ENCODE data around the gene ALDH1L1.

Gene ALDH1L1

DNA sequence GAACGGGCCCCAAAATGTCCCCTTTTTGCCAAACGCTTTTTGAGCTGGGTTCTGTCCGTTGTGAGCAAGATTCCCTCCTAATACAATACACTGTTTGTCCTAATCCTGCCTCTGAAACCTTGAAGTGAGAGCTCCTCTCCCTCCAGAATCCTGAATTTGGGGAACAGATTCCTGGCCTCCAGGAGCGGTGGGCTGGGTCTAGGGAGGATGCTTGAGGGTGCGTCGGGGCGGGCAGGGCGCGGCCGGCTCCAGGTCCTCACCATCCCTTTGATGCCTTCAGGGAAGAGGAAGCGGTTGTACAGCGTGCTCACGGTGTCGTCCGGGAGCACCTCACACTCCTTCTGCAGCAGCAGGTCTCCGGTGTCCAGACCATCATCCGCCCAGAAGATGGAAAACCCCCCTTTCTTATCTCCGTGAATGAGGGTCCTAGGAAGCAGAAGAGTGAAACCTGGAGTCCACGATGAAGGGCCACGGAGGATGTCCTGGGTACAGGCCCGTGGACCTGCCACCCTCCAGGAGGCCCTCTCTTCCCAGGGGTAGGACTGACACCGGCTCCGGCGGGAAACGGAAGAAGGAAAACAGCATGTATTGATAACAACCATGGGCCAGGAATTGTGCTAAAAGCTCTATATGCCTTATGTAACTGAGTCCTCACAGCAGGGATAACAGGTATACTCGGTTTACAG is 23.2 kb downstream of the ALDH1L1 start:
- Histone ChIP-seq H3K27ac (ENCODE audit: low read length) (no peak overlapping the region), H3K9me2 (replicated peaks; ENCODE audit: insufficient read depth, low read length) (no peaks in the 10 kb centered on the region), H4K20me1 (ENCODE audit: insufficient read depth, low read length) (no peaks in the 10 kb centered on the region), H2AFZ (ENCODE audit: low read length) (0 out of 2 replicates have a peak overlapping the region, but pooled peaks have one; percentile 4), H3K4me3 (ENCODE audit: low read length) (no peak overlapping the region), H3K27me3 (replicated peaks; ENCODE audit: insufficient read depth, low read length) (no peaks in the 10 kb centered on the region), H3F3A (ENCODE audit: insufficient read depth, low read length) (no peaks in the 10 kb centered on the region), H3K79me2 (ENCODE audit: low read length) (no peaks in the 10 kb centered on the region), H3K4me1 (ENCODE audit: low read length) (no peaks in the 10 kb centered on the region), H3K9me3 (replicated peaks; ENCODE audit: insufficient read depth, low read length) (no peaks in the 10 kb centered on the region), H3K9ac (ENCODE audit: low read length) (no peak overlapping the region), H3K4me2 (ENCODE audit: low read depth, low read length) (no peak overlapping the region), H3K36me3 (replicated peaks; ENCODE audit: insufficient read depth, low read length) (no peaks in the 10 kb centered on the region)
- DNase-seq, result no peak
- TF ChIP-seq, protein P1, sequence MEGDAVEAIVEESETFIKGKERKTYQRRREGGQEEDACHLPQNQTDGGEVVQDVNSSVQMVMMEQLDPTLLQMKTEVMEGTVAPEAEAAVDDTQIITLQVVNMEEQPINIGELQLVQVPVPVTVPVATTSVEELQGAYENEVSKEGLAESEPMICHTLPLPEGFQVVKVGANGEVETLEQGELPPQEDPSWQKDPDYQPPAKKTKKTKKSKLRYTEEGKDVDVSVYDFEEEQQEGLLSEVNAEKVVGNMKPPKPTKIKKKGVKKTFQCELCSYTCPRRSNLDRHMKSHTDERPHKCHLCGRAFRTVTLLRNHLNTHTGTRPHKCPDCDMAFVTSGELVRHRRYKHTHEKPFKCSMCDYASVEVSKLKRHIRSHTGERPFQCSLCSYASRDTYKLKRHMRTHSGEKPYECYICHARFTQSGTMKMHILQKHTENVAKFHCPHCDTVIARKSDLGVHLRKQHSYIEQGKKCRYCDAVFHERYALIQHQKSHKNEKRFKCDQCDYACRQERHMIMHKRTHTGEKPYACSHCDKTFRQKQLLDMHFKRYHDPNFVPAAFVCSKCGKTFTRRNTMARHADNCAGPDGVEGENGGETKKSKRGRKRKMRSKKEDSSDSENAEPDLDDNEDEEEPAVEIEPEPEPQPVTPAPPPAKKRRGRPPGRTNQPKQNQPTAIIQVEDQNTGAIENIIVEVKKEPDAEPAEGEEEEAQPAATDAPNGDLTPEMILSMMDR (IDR thresholded peaks at IDR 0.05; ENCODE audit: low read length), result no peak
- no peak for TF ChIP-seq EZH2 (optimal IDR thresholded peaks at IDR 0.05; ENCODE audit: low read depth, low read length)
- TF ChIP-seq EZH2phosphoT487 (IDR thresholded peaks at IDR 0.05; ENCODE audit: low read length), result no peak

GRCh38 chr3:126156468-126156867 is 23.9 kb downstream of the ALDH1L1 start:
- no peaks in the 10 kb centered on the region for H3K79me2 ChIP-seq (ENCODE audit: low read length)
- H3K9me2 ChIP-seq (replicated peaks; ENCODE audit: insufficient read depth, low read length), result no peaks in the 10 kb centered on the region
- H3K36me3 ChIP-seq (replicated peaks; ENCODE audit: insufficient read depth, low read length), result no peaks in the 10 kb centered on the region
- no peak overlapping the region for H3K4me2 ChIP-seq (ENCODE audit: low read depth, low read length)
- peak overlapping the region; percentile 4; the same call in 1 of the 2 replicates for H2AFZ ChIP-seq (ENCODE audit: low read length)
- no peaks in the 10 kb centered on the region for H3F3A ChIP-seq (ENCODE audit: insufficient read depth, low read length)
- H3K9me3 ChIP-seq (replicated peaks; ENCODE audit: insufficient read depth, low read length), result no peaks in the 10 kb centered on the region
- H3K4me3 ChIP-seq (ENCODE audit: low read length), result no peak overlapping the region
- no peaks in the 10 kb centered on the region for H4K20me1 ChIP-seq (ENCODE audit: insufficient read depth, low read length)
- H3K27me3 ChIP-seq (replicated peaks; ENCODE audit: insufficient read depth, low read length), result no peaks in the 10 kb centered on the region
- no peak overlapping the region for H3K27ac ChIP-seq (ENCODE audit: low read length)
- DNase-seq, result peak; percentile 19
- no peaks in the 10 kb centered on the region for H3K4me1 ChIP-seq (ENCODE audit: low read length)
- TF ChIP-seq EZH2phosphoT487 (IDR thresholded peaks at IDR 0.05; ENCODE audit: low read length) (no peak), EZH2 (optimal IDR thresholded peaks at IDR 0.05; ENCODE audit: low read depth, low read length) (no peak)
- TF ChIP-seq, protein P1 (IDR thresholded peaks at IDR 0.05; ENCODE audit: low read length), result no peak
- no peak overlapping the region for H3K9ac ChIP-seq (ENCODE audit: low read length)

DNA sequence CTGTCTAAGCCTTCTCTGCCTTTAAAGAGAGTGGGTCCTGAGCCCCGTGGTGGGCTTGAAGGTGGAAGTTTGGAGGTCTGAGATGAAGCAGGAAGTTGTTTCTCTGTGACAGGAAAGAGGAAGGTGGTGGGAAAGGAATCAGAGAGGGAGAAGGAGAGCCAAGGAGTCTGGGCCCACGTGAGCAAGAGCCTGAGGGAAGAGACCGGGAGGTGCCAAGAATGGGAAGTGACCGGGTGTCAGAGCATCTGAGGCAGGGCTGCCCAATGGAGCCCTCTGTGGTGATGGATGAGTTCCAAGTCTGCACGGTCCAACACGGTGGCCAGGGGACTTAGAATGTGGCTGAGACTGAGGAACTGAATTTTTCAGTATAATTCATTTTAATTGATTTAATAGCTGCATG is 24.6 kb downstream of the ALDH1L1 start:
- Histone ChIP-seq H3F3A (ENCODE audit: insufficient read depth, low read length) (no peaks in the 10 kb centered on the region), H3K4me3 (ENCODE audit: low read length) (no peak overlapping the region), H3K36me3 (replicated peaks; ENCODE audit: insufficient read depth, low read length) (no peaks in the 10 kb centered on the region), H4K20me1 (ENCODE audit: insufficient read depth, low read length) (no peaks in the 10 kb centered on the region), H3K27me3 (replicated peaks; ENCODE audit: insufficient read depth, low read length) (no peaks in the 10 kb centered on the region), H2AFZ (ENCODE audit: low read length) (peak overlapping the region; percentile 4; the same call in 1 of the 2 replicates), H3K4me1 (ENCODE audit: low read length) (no peaks in the 10 kb centered on the region), H3K9ac (ENCODE audit: low read length) (no peak overlapping the region), H3K27ac (ENCODE audit: low read length) (no peak overlapping the region), H3K9me2 (replicated peaks; ENCODE audit: insufficient read depth, low read length) (no peaks in the 10 kb centered on the region), H3K79me2 (ENCODE audit: low read length) (no peaks in the 10 kb centered on the region), H3K9me3 (replicated peaks; ENCODE audit: insufficient read depth, low read length) (no peaks in the 10 kb centered on the region), H3K4me2 (ENCODE audit: low read depth, low read length) (no peak overlapping the region)
- DNase-seq, result no peak
- TF ChIP-seq EZH2 (optimal IDR thresholded peaks at IDR 0.05; ENCODE audit: low read depth, low read length) (no peak), EZH2phosphoT487 (IDR thresholded peaks at IDR 0.05; ENCODE audit: low read length) (no peak)
- TF ChIP-seq, protein P1 (IDR thresholded peaks at IDR 0.05; ENCODE audit: low read length), result no peak
